CD4-positive, alpha-beta T cell (primary cell): ENCODE results near the gene OCA2. TPM values are rescaled to one million over a fixed set of nuclear protein-coding genes. Genes with fewer than 3 reads are reported as not detected.

ENCODE experiments used
- ATAC-seq: fragments of 200-7000 bp; cut with Tn5 transposase; one replicate; pipeline ENCODE4 v1.10.0; 2022; ENCODE audit warnings: mild to moderate bottlenecking; ENCODE audit not compliant: poor library complexity
- CTCF ChIA-PET: fragments of 350-600 bp; sonication (Branson Sonifier 250); formaldehyde crosslinking; loops from one replicate; lab custom pipeline; 2021; ENCODE audit warnings: antibody characterized with exemption, inconsistent platforms; lab: Charles Lee
- POLR2A ChIA-PET: fragments of 350-600 bp; sonication (Branson Sonifier 250); formaldehyde crosslinking; loops from one replicate; lab custom pipeline; 2021; ENCODE audit warnings: antibody characterized with exemption, inconsistent platforms; lab: Charles Lee
- DNase-seq, 14 experiments: peaks; one replicate each; pipeline ENCODE4 v3.0.0-alpha.2; 2013 to 2020; ENCODE audit warnings: mixed read lengths in 2 of 14
- H3K27ac ChIP-seq, 2 donors: one replicate each; pipeline versions ENCODE4 v1.5.1 to v1.7.0; 2013; ENCODE audit warnings: low read length in 2 of 2, low read depth in 1 of 2, mild to moderate bottlenecking in 1 of 2
- H3K27me3 ChIP-seq, 2 experiments: 1 replicate in 1 of 2; 2 replicates in 1 of 2; pipeline versions ENCODE4 v1.6.1 to v1.7.0; 2013; ENCODE audit warnings: low read length in 2 of 2, control low read depth in 1 of 2, mild to moderate bottlenecking in 1 of 2, moderate library complexity in 1 of 2; ENCODE audit not compliant: insufficient read depth in 2 of 2, control insufficient read depth in 1 of 2
- H3K36me3 ChIP-seq: one replicate; pipeline ENCODE4 v1.6.1; 2013; ENCODE audit warnings: low read length, control low read depth; ENCODE audit not compliant: insufficient read depth
- H3K4me1 ChIP-seq: one replicate; pipeline ENCODE4 v1.6.1; 2013; ENCODE audit warnings: low read length, control low read depth; ENCODE audit not compliant: insufficient read depth
- H3K4me3 ChIP-seq: one replicate; pipeline ENCODE4 v1.5.1; 2013; ENCODE audit warnings: mild to moderate bottlenecking, low read length, moderate library complexity
- H3K9me3 ChIP-seq, 2 experiments: 1 replicate in 1 of 2; 2 replicates in 1 of 2; pipeline versions ENCODE4 v1.6.1 to v1.7.0; 2013; ENCODE audit warnings: low read length in 2 of 2, mild to moderate bottlenecking in 2 of 2, control low read depth in 1 of 2, moderate library complexity in 1 of 2; ENCODE audit not compliant: control insufficient read depth in 1 of 2, insufficient read depth in 1 of 2
- H3K27ac Mint-ChIP-seq: one replicate; pipeline ENCODE4 v1.8.0; 2020; ENCODE audit warnings: mixed read lengths
- H3K27me3 Mint-ChIP-seq: one replicate; pipeline ENCODE4 v1.8.0; 2021; ENCODE audit warnings: mixed read lengths
- H3K36me3 Mint-ChIP-seq: one replicate; pipeline ENCODE4 v1.8.0; 2021; ENCODE audit warnings: low read depth, mixed read lengths
- H3K4me1 Mint-ChIP-seq: one replicate; pipeline ENCODE4 v1.8.0; 2021; ENCODE audit warnings: low read depth, mixed read lengths
- H3K4me3 Mint-ChIP-seq: one replicate; pipeline ENCODE4 v1.8.0; 2020; ENCODE audit warnings: mild to moderate bottlenecking, mixed read lengths
- H3K9me3 Mint-ChIP-seq: one replicate; pipeline ENCODE4 v1.8.0; 2020; ENCODE audit warnings: mixed read lengths
- intact Hi-C, 2 experiments: fragments of 100-400 bp; cut with DNase I in 1 of 2; cut with micrococcal nuclease in 1 of 2; formaldehyde crosslinking; loops; one replicate each; pipeline versions ENCODE4 v1.15.1 to v1.9.0; 2023 to 2025; cut with DNase I, micrococcal nuclease
- total RNA-seq, 174 experiments: library from RNA in 2 of 174; stranded (reverse) in 2 of 174; gene quantifications; one replicate each; pipeline ENCODE4 v1.2.3 and lab custom pipeline; 2021 to 2026
- TF ChIP-seq, protein P1 (sequence below): fragments of 200-600 bp; IDR thresholded peaks from one replicate; pipeline ENCODE4 v1.8.0; 2022; ENCODE audit warnings: antibody characterized with exemption, mild to moderate bottlenecking

The OCA2 gene
- total RNA-seq, 2 experiments from 2014 or later = not detected

DNA sequence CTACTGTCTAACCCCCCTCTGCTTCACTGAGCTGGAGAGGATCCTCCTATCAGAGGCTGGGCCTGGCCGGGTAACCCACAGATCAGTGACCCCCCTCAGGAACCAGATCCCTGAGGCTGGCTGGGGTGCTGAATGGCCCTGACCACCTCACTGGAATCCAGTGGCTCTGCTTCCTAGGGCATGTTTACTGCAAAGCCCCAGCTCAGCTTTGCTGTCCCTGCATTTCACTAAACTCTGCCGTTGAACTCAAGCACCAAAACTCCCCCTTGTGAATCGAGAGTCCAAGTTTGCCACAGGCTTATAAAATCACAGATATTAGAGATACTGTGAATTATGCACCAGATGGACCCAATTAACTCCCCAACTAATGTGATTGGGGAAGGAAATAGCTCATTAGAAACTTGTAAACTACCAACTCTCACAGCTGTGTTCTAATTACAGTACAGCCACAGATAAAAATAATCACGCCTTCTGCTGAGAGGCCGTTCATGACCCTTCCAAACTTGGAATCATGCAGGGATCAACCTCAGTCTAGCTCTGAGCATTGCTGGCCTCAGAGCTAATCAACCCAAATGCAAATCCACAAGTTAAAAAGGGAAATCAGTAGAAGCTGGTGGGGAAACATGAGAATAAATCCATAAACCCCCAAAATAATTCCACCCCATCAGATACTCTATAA is 47.0 kb downstream of the OCA2 start:
- ChIA-PET CTCF (no interaction called here), POLR2A (no interaction called here)

DNA sequence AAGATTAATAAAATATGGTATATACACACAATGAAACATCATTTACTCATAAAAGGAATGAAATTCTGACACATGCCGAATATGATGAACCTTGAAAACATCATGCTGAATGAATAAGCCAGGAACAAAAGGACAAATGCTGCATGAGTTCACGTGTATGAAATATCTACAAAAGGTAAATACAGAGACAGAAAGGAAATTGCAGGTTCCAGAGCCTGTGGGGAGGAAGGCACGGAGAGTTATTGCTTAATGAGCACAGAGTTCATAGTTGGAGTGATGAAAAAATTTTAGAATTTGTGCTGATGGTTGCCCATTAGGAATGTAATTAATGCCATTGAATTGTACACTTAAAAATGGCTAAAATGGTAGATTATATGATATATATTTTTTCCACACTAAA is 49.5 kb downstream of the OCA2 start:
- ChIA-PET CTCF (no interaction called here), POLR2A (no interaction called here)
- Histone ChIP-seq H3K4me3 (no peak overlapping the region), H3K9me3 (no peaks in the 10 kb centered on the region), H3K27ac (no peak overlapping the region), H3K36me3 (no peaks in the 10 kb centered on the region), H3K4me1 (no peaks in the 10 kb centered on the region), H3K27me3 (no peaks in the 10 kb centered on the region)
- intact Hi-C loops = no loop called here
- no peak for DNase-seq
- H3K27ac Mint-ChIP-seq = no peak overlapping the region
- TF ChIP-seq, protein P1, sequence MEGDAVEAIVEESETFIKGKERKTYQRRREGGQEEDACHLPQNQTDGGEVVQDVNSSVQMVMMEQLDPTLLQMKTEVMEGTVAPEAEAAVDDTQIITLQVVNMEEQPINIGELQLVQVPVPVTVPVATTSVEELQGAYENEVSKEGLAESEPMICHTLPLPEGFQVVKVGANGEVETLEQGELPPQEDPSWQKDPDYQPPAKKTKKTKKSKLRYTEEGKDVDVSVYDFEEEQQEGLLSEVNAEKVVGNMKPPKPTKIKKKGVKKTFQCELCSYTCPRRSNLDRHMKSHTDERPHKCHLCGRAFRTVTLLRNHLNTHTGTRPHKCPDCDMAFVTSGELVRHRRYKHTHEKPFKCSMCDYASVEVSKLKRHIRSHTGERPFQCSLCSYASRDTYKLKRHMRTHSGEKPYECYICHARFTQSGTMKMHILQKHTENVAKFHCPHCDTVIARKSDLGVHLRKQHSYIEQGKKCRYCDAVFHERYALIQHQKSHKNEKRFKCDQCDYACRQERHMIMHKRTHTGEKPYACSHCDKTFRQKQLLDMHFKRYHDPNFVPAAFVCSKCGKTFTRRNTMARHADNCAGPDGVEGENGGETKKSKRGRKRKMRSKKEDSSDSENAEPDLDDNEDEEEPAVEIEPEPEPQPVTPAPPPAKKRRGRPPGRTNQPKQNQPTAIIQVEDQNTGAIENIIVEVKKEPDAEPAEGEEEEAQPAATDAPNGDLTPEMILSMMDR = no peak
- H3K4me1 Mint-ChIP-seq = no peaks in the 10 kb centered on the region
- ATAC-seq = no peak
- no peaks in the 10 kb centered on the region for H3K36me3 Mint-ChIP-seq
- no peaks in the 10 kb centered on the region for H3K9me3 Mint-ChIP-seq
- no peak overlapping the region for H3K4me3 Mint-ChIP-seq
- H3K27me3 Mint-ChIP-seq = peaks cover 20% of the 10 kb centered on the region

More for the DNA sequence above, 47.0 kb downstream of the OCA2 start:
- Histone ChIP-seq H3K27ac (no peak overlapping the region), H3K27me3 (peaks cover 0 to 3% of the 10 kb centered on the region in 2 experiments), H3K4me3 (no peak overlapping the region), H3K9me3 (no peaks in the 10 kb centered on the region), H3K36me3 (no peaks in the 10 kb centered on the region), H3K4me1 (no peaks in the 10 kb centered on the region)
- intact Hi-C loops = no loop called here
- ATAC-seq = no peak
- DNase-seq = no peak
- no peaks in the 10 kb centered on the region for H3K36me3 Mint-ChIP-seq
- no peaks in the 10 kb centered on the region for H3K9me3 Mint-ChIP-seq
- TF ChIP-seq, protein P1 = no peak
- H3K27me3 Mint-ChIP-seq = peaks cover 2% of the 10 kb centered on the region
- no peak overlapping the region for H3K27ac Mint-ChIP-seq
- no peaks in the 10 kb centered on the region for H3K4me1 Mint-ChIP-seq
- H3K4me3 Mint-ChIP-seq = no peak overlapping the region

DNA sequence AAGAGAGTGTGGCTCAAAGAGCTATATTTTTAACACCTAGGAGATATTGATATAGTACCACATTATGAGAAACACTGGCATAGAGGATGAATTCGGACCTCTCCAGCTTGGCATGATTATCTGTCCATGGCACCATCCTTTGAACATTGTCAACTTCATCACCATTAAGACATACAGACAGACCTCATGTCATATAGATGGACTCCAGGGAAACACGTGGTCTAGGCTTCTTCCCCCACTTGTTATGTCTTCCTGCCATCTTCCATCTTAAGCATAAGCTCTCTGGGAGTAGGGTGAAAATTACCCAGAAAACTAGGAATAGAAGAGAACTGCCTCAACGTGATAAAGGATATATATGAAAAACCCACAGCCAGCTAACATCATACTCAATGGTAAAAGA is 51.8 kb downstream of the OCA2 start:
- intact Hi-C loops = no loop called here
- TF ChIP-seq, protein P1 = no peak
- Mint-ChIP-seq H3K36me3 (no peaks in the 10 kb centered on the region), H3K27ac (no peak overlapping the region), H3K27me3 (peaks cover 32% of the 10 kb centered on the region), H3K4me3 (no peak overlapping the region), H3K4me1 (no peaks in the 10 kb centered on the region), H3K9me3 (no peaks in the 10 kb centered on the region)
- H3K4me1 ChIP-seq = no peaks in the 10 kb centered on the region
- POLR2A ChIA-PET = no interaction called here
- no peaks in the 10 kb centered on the region for H3K9me3 ChIP-seq
- no peak for DNase-seq
- H3K36me3 ChIP-seq = no peaks in the 10 kb centered on the region
- no peak overlapping the region for H3K4me3 ChIP-seq
- no peak for ATAC-seq
- no peaks in the 10 kb centered on the region for H3K27me3 ChIP-seq
- H3K27ac ChIP-seq = no peak overlapping the region
- CTCF ChIA-PET = no interaction called here
